Activated CD8-positive, alpha-beta T cell treated with anti-CD3 and anti-CD28 coated beads, Interleukin-2, amount 10 ng/mL, durations not matched to agents 7 days and 5 days (primary cell): ENCODE measurements around the gene BAMBI. TPM values are rescaled to one million over a fixed set of nuclear protein-coding genes. Genes with fewer than 3 reads are reported as not detected.

Experiments used
- ATAC-seq: fragments of 150-1000 bp; cut with Tn5 transposase; one replicate; pipeline ENCODE4 v1.10.0; 2021; ENCODE audit warnings: moderate library complexity
- CTCF ChIA-PET: fragments of 350-600 bp; sonication (Branson Sonifier 250); formaldehyde crosslinking; loops from one replicate; lab custom pipeline; 2021; ENCODE audit warnings: antibody characterized with exemption; lab: Charles Lee
- POLR2A ChIA-PET: fragments of 350-600 bp; sonication (Branson Sonifier 250); formaldehyde crosslinking; loops from one replicate; lab custom pipeline; 2021; ENCODE audit warnings: antibody characterized with exemption; lab: Charles Lee
- DNase-seq: peaks from one replicate; pipeline ENCODE4 v3.0.0-alpha.2; 2020
- H3K27ac Mint-ChIP-seq: one replicate; pipeline ENCODE4 v1.8.0; 2021; ENCODE audit warnings: mild to moderate bottlenecking, mixed read lengths
- H3K27me3 Mint-ChIP-seq: one replicate; pipeline ENCODE4 v1.8.0; 2021; ENCODE audit warnings: low read depth, mixed read lengths
- H3K36me3 Mint-ChIP-seq: one replicate; pipeline ENCODE4 v1.8.0; 2021; ENCODE audit warnings: low read depth, mixed read lengths
- H3K4me1 Mint-ChIP-seq: one replicate; pipeline ENCODE4 v1.8.0; 2021; ENCODE audit warnings: low read depth, mixed read lengths
- H3K4me3 Mint-ChIP-seq: one replicate; pipeline ENCODE4 v1.8.0; 2021; ENCODE audit warnings: mild to moderate bottlenecking, mixed read lengths
- H3K9me3 Mint-ChIP-seq: one replicate; pipeline ENCODE4 v1.8.0; 2022; ENCODE audit warnings: mixed read lengths; ENCODE audit not compliant: insufficient read depth
- total RNA-seq, 2 experiments: library from RNA; stranded (reverse); gene quantifications; one replicate each; pipeline ENCODE4 v1.2.3, GENCODE V29; 2021

Gene BAMBI
- total RNA-seq, 2 experiments from 2014 or later, result 0.18 TPM; not detected in 1

DNA sequence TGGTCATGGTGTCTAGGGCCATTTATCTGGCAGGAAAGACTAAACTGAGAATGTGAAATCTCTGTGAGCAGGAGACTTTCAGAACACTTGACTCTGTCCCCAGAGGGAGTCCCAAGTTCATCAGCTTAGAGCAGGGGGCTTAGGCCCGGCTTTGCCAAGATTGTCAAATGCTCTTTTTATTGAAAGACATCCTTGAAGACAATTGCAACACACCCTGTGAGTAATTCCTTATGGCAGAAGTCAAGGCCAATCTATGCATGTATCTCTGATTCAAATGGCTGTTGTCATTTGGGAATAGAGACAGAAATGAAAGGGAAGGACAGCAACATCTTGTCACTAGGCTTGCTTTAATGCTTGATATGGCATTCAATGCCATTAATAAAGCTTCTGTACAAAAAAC is 33.7 kb downstream of the BAMBI start:
- Mint-ChIP-seq H3K4me3 (no peak overlapping the region), H3K9me3 (no peaks in the 10 kb centered on the region), H3K36me3 (no peaks in the 10 kb centered on the region), H3K27ac (no peak overlapping the region), H3K4me1 (no peaks in the 10 kb centered on the region), H3K27me3 (peaks cover 5% of the 10 kb centered on the region)
- no peak for DNase-seq
- ChIA-PET POLR2A (no interaction called here), CTCF (no interaction called here)
- ATAC-seq, result no peak

DNA sequence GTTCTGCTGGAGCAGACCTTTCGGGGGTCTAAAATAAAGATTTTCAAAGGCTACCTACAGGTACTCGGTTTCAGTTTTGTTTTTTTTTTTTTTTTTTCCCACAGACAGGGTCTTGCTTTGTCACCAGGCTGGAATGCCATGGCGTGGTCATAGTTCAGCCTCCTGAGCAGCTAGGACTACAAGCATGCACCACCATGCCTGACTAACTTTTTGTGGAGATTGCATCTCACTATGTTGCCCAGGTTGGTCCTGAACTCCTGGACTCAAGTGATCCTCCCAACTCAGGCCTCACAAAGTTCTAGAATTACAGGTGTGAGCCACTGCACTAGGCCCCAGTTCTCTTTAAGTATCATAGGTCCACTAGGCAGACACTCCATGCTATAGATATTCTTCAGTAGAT is 34.5 kb downstream of the BAMBI start:
- Mint-ChIP-seq H3K4me3 (no peak overlapping the region), H3K9me3 (no peaks in the 10 kb centered on the region), H3K27ac (no peak overlapping the region), H3K4me1 (no peaks in the 10 kb centered on the region), H3K36me3 (no peaks in the 10 kb centered on the region), H3K27me3 (peaks cover 5% of the 10 kb centered on the region)
- DNase-seq (no peak), ATAC-seq (no peak)
- ChIA-PET POLR2A (no interaction called here), CTCF (no interaction called here)

DNA sequence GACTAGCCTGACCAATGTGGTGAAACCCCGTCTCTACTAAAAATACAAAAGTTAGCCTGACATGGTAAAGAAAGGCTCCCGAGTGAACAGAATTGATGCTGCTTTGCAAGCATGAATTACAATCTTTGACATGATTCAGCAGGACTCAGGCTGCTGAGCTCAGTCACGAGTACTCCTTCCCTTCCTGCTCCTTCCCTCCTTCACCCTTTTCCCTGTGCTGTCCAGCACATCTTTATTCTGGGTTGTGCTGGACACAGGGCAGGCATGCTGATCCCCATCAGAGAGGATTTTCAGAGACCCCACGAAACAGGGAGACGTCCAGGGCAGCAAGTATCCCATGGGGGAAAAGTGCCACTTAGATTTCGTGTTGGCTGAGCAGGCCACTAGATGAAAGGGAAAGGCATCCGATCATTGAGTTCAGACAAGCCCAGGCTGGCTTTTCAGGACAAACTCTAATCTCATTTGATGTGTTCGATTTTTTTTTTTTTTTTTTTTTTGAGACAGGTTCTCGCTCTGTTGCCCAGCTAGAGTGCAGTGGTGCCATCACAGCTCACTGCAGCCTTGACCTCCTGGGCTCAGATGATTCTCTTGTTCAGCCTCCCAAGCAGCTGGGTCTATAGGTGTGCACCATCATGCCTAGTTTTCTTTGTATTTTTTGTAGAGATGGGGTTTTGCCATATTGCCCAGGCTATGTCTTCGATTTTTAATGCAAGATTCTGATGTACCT is 36.5 kb downstream of the BAMBI start:
- peaks cover 5% of the 10 kb centered on the region for H3K27me3 Mint-ChIP-seq
- H3K4me1 Mint-ChIP-seq, result no peaks in the 10 kb centered on the region
- ChIA-PET CTCF (no interaction called here), POLR2A (no interaction called here)
- H3K9me3 Mint-ChIP-seq, result no peaks in the 10 kb centered on the region
- no peak overlapping the region for H3K4me3 Mint-ChIP-seq
- ATAC-seq (no peak), DNase-seq (no peak)
- no peaks in the 10 kb centered on the region for H3K36me3 Mint-ChIP-seq
- no peak overlapping the region for H3K27ac Mint-ChIP-seq

DNA sequence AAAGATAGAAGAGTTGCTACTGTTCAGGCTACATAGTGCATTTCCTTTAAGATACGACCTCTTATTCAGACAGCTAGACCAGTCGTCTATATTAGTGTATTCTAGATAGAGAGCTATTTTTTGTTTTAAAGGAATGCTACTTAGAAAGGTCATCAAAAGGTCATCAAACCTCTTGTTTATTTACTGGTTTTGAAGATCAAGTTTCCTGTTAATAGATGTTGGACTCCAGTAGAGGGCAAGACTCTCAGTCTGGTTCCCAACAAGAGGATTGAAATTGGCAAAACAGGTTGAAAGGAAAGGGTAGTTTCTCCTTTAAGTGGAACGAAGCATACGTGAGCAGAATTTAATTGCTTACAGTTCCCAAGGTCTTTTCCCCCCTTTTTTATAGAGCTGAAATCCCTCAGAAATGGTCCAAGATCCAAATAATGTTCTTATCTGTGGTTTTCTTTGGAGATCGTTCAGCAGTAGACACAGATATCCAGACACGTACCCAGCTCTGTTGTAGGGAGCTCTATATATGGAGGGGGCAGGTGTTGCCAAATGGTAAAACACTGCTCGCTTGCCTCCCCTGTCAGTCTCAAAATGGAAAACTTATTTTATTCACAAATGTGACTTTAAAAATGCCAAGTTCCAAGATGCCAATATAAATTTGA is 37.2 kb downstream of the BAMBI start:
- H3K4me3 Mint-ChIP-seq, result no peak overlapping the region
- no peak overlapping the region for H3K27ac Mint-ChIP-seq
- no peak for DNase-seq
- no peak for ATAC-seq
- peaks cover 8% of the 10 kb centered on the region for H3K27me3 Mint-ChIP-seq
- ChIA-PET CTCF (no interaction called here), POLR2A (no interaction called here)
- no peaks in the 10 kb centered on the region for H3K36me3 Mint-ChIP-seq
- H3K9me3 Mint-ChIP-seq, result no peaks in the 10 kb centered on the region
- no peaks in the 10 kb centered on the region for H3K4me1 Mint-ChIP-seq

DNA sequence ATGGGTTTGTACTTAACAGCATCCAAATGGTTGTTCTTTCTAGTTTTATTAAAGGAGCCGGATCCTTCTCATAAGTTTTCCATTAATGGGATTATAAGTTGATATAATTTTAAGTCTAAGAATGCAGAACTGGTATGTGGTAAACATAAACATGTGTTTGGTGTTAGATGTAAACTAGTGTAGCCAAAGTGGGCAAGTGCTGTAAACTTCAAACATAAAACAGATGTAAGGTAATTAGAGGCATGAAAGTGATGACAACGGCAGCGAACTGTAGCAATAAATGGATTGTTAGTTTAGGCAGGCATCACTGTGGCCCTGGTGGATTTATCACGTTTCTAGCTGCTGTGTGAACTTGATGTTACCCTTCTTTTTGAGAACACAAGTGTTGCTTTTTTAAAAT is 37.9 kb downstream of the BAMBI start:
- Mint-ChIP-seq H3K27me3 (peaks cover 8% of the 10 kb centered on the region), H3K36me3 (no peaks in the 10 kb centered on the region), H3K4me3 (no peak overlapping the region), H3K27ac (no peak overlapping the region), H3K4me1 (no peaks in the 10 kb centered on the region), H3K9me3 (no peaks in the 10 kb centered on the region)
- DNase-seq (no peak), ATAC-seq (no peak)
- ChIA-PET CTCF (no interaction called here), POLR2A (no interaction called here)

DNA sequence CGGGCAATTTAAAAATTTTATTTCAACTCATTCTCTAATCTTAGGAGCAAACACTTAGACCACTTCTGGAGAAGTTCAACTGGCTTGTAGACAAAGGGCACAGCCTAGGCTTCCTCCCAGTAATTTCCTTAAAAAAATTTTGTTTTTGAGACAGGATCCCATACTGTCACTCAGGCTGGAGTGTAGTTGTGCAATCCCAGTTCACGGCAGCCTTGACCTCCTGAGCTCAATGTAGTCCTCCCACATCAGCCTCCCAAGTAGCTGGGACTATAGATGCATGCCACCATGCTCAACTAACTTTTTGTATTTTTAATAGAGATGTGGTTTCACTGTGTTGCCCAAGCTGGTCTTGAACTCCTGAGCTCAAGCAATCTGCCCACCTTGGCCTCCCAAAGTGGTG is 38.4 kb downstream of the BAMBI start:
- Mint-ChIP-seq H3K9me3 (no peaks in the 10 kb centered on the region), H3K27me3 (peaks cover 8% of the 10 kb centered on the region), H3K36me3 (no peaks in the 10 kb centered on the region), H3K4me3 (no peak overlapping the region), H3K4me1 (no peaks in the 10 kb centered on the region), H3K27ac (no peak overlapping the region)
- DNase-seq, result no peak
- CTCF ChIA-PET, result no interaction called here
- POLR2A ChIA-PET, result no interaction called here
- ATAC-seq, result no peak

DNA sequence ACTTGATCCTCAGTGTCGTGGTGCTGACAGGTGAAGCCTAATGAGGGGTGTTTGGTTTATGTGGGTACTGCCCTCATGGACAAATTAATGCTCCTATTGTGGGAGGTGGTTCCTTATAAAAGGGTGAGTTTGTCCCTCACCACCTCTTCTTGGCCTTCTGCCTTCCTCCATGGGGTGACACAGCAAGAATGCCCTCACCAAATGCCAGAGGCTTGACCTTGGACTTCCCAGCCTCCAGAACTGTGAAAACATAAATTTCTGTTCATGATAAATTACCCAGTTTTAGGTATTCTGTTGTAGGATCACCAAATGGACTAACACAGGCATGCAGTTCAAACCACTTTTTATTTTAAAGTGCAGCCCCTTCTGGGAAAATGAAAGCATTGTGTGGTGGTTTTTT is 39.4 kb downstream of the BAMBI start:
- H3K27ac Mint-ChIP-seq, result no peak overlapping the region
- peaks cover 17% of the 10 kb centered on the region for H3K27me3 Mint-ChIP-seq
- H3K9me3 Mint-ChIP-seq, result no peaks in the 10 kb centered on the region
- no peak for DNase-seq
- ChIA-PET POLR2A (no interaction called here), CTCF (no interaction called here)
- no peaks in the 10 kb centered on the region for H3K36me3 Mint-ChIP-seq
- no peak overlapping the region for H3K4me3 Mint-ChIP-seq
- H3K4me1 Mint-ChIP-seq, result no peaks in the 10 kb centered on the region
- no peak for ATAC-seq

DNA sequence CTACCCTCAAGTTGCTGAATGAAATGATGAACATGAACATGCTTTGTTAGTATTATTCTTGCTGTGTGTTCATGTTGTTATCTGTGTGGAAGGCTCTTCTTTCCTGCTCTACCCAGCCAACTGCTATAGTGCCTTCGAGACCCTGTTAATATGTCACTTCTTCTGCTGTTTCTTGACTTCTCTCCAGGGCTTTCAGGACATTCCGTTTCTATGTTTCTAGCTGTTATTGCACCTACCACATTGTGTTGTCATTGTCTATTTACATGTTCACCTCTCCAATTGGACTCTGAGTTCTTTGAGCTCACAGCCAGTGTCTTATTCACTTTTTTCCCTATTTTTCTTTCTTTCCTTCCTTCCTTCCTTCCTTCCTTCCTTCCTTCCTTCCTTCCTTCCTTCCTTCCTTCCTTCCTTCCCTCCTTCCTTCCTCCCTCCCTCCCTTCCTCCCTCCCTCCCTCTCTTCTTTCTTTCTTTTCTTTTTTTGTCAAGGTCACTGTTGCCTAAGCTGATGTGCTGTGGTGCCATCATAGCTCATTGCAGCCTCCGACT is 40.4 kb downstream of the BAMBI start:
- DNase-seq (no peak), ATAC-seq (no peak)
- H3K4me1 Mint-ChIP-seq, result peaks cover 2% of the 10 kb centered on the region
- ChIA-PET CTCF (interaction anchor here (1.0 kb wide), 1 partner anchor 54 kb away, joined by 3 read pairs; no protein-coding TSS in a partner anchor), POLR2A (no interaction called here)
- H3K36me3 Mint-ChIP-seq, result no peaks in the 10 kb centered on the region
- no peak overlapping the region for H3K4me3 Mint-ChIP-seq
- H3K9me3 Mint-ChIP-seq, result no peaks in the 10 kb centered on the region
- no peak overlapping the region for H3K27ac Mint-ChIP-seq
- peaks cover 26% of the 10 kb centered on the region for H3K27me3 Mint-ChIP-seq

DNA sequence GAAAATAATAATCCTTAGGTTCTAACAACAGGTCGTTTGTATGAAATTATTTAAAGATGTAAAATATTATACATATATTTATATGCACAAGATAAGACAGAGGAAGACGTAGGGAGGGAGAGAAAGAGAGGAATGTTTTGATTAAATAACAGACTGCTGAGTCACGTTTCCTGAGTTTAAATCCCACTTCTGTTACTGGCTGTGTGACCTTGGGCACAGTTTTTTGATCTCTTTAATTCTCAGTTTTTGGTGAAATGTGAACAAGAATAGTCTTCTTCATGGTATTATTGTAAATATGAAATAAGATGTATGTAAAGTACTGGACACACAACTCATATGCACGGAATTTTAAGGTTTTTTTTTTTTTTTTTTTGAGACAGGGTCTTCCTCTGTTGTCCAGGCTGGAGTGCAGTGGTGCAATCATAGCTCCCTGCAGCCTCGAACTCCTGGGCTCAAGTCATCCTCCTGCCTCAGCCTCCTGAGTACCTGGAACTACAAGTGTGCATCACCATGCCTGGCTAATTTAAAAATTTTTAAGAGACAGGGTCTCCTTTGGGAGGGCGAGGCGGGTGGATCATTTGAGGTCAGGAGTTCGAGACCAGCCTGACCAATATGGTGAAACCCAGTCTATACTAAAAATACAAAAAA is 42.6 kb downstream of the BAMBI start:
- CTCF ChIA-PET, result no interaction called here
- Mint-ChIP-seq H3K36me3 (no peaks in the 10 kb centered on the region), H3K4me1 (peaks cover 2% of the 10 kb centered on the region), H3K27me3 (peaks cover 35% of the 10 kb centered on the region), H3K4me3 (no peak overlapping the region), H3K27ac (no peak overlapping the region), H3K9me3 (no peaks in the 10 kb centered on the region)
- no peak for ATAC-seq
- POLR2A ChIA-PET, result no interaction called here
- DNase-seq, result no peak

DNA sequence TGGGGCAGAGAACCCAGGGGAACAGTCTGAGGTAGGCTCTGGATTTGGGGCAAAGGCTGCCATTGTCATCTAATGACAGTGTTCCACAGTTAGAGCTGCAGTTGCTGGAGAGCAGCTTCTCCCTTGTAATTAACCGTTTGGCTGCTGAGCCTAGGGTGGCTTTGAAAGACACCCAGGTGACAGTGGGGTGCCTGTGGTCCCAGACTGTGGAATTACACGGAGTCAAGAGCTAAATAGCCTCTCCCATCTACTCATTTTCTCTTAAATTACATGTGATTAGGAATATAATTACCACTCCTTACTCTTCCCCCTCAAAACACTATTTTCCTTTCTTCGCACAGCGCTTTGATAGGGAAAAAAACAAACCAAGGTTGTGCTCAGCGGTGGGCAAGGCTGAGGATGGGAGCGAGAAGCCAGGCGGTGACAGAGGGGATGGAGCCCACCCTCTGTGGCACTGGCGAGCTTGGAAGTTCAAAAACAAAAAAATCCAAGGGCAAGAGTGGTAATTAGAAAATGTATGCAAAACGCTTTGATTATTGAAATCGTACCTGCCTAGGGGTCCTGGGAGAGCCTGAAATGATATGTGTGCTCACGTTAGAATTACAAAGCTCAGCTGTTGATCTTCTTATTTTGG is 44.1 kb downstream of the BAMBI start:
- peaks cover 35% of the 10 kb centered on the region for H3K27me3 Mint-ChIP-seq
- peaks cover 2% of the 10 kb centered on the region for H3K4me1 Mint-ChIP-seq
- DNase-seq (no peak), ATAC-seq (no peak)
- POLR2A ChIA-PET, result interaction anchor here (0.6 kb wide), 1 partner anchor 93 kb away, joined by 3 read pairs; no protein-coding TSS in a partner anchor
- H3K9me3 Mint-ChIP-seq, result no peaks in the 10 kb centered on the region
- no peaks in the 10 kb centered on the region for H3K36me3 Mint-ChIP-seq
- H3K27ac Mint-ChIP-seq, result no peak overlapping the region
- no peak overlapping the region for H3K4me3 Mint-ChIP-seq
- CTCF ChIA-PET, result no interaction called here

DNA sequence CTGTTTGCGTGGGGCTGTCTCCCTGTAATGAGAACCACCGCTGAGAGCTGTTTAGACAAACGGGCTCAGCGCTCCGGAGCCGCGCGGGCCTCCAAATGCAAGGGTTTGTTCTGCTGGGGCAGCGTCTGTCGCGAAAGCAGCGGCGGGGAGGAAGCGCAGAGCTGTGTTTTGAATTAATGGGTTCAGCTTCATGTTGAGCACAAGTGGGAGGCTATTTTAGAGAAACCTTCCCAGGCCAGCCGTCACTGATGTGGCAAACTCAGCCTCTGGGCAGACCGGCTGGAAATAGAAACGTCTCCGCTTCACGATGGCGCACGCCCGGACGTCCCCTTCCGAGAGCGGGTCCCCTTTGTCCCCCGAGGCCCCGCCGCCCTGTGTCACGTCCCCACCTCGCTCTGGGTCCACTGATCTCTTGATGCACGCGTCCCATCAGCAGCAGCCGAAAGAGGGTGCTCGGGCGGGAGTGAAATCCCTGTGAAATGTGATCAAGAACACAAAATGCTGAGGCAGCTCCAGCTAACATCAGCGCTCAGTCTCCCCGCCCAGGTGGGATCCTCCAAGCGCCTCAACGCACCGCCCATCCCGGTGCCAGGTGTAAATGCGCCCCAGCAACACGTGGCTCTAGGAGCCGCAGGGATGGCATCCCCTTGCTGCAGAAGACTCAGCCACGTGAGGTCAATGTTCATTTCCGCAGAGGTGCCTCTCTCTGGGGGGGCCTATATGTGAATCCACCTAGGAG is 44.9 kb downstream of the BAMBI start:
- H3K27ac Mint-ChIP-seq, result no peak overlapping the region
- no peak overlapping the region for H3K4me3 Mint-ChIP-seq
- H3K27me3 Mint-ChIP-seq, result peaks cover 32% of the 10 kb centered on the region
- H3K4me1 Mint-ChIP-seq, result peaks cover 2% of the 10 kb centered on the region
- no peaks in the 10 kb centered on the region for H3K36me3 Mint-ChIP-seq
- DNase-seq (peak; percentile 20), ATAC-seq (no peak)
- CTCF ChIA-PET, result no interaction called here
- POLR2A ChIA-PET, result no interaction called here
- H3K9me3 Mint-ChIP-seq, result no peaks in the 10 kb centered on the region
